ENCODE results near the gene SH3BGRL2. TPM values are rescaled to one million over a fixed set of nuclear protein-coding genes. Genes with fewer than 3 reads are reported as not detected.

The SH3BGRL2 gene
- 2.9 and 5.1 TPM in 2 replicates for total RNA-seq

DNA sequence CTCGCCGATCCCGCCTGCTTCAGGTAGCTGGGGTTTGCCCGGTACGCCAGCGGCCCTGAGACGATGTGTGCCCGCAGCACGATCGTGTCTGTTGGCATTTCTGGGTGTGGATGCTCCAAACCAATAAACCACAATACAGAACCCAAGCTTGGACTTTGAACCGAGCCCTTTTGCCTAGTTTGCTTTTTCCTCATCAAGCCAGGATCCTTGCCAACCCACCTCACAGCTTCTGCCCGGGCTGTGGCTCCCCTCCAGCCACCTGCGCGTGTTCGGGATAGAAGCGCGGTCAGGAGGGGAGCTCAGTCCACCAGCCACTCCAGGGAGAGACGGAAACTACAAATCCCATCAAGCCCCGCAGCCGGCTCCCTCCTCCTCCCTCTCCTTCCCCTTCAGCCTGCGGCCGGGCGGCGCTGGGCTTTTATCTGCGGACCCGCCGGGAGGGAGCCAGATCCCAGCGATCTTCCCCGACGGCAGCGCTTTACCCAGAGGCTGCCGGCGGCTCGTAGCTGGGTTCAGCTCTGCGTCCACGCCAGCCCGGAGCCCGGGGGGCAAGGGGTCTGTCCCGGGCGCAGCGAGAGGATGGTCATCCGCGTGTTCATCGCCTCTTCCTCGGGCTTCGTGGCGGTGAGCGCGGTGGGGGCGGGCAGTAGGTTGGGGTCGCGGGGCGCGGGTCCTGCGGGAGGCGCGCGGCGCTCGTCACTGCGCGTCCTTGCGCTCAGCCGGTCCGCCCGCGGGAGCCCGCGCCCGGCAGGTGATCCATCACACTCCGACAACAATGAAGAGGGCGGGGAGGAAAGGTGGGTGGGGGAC lies at the start of gene SH3BGRL2:
Gene SH3BGRL2, plus strand, starts transcription at position 447 of the 810 bp plus-strand sequence. Its CDS starts 133 bp downstream, at position 580.

Other genes with a start within 250 kb of the SH3BGRL2 start
- gene LCA5, start 93.9 kb upstream of the SH3BGRL2 start, total RNA-seq = 11.5 and 14.6 TPM in 2 replicates

All from articular chondrocyte of knee joint (primary cell).